ENCODE measurements around the gene ZNF24.
A peak's percentile ranks its signal among the peaks of the same experiment; 100 is the strongest.

Gene ZNF24

GRCh38 chr18:35334821-35335220 is 9.4 kb downstream of the ZNF24 start:
- ATAC-seq (no peak), DNase-seq (ENCODE audit: low spot score in 2 of 2) (no peak)
- H3K4me1 Mint-ChIP-seq = peaks cover 19% of the 10 kb centered on the region
- H3K36me3 Mint-ChIP-seq = no peaks in the 10 kb centered on the region
- no peak overlapping the region for H3K27ac Mint-ChIP-seq
- no peaks in the 10 kb centered on the region for H3K9me3 Mint-ChIP-seq
- H3K4me3 Mint-ChIP-seq = no peak overlapping the region

GRCh38 chr18:35334212-35334611 is 10.0 kb downstream of the ZNF24 start:
- Mint-ChIP-seq H3K9me3 (no peaks in the 10 kb centered on the region), H3K4me3 (no peak overlapping the region), H3K27ac (no peak overlapping the region), H3K4me1 (peaks cover 13% of the 10 kb centered on the region), H3K36me3 (no peaks in the 10 kb centered on the region)
- DNase-seq (ENCODE audit: low spot score in 2 of 2) (no peak), ATAC-seq (no peak)

- Mint-ChIP-seq H3K9me3 (peaks cover 3% of the 10 kb centered on the region), H3K36me3 (no peaks in the 10 kb centered on the region), H3K27ac (no peak overlapping the region), H3K4me1 (peaks cover 5% of the 10 kb centered on the region), H3K4me3 (no peak overlapping the region)
- ATAC-seq (no peak), DNase-seq (ENCODE audit: low spot score in 2 of 2) (no peak)
These were observed 12.7 kb downstream of the ZNF24 start for GRCh38 chr18:35331367-35332087.

GRCh38 chr18:35328868-35329267 is 15.4 kb downstream of the ZNF24 start:
- H3K27ac Mint-ChIP-seq = no peak overlapping the region
- peaks cover 3% of the 10 kb centered on the region for H3K9me3 Mint-ChIP-seq
- ATAC-seq = no peak
- no peaks in the 10 kb centered on the region for H3K36me3 Mint-ChIP-seq
- DNase-seq (ENCODE audit: low spot score in 2 of 2) = no peak
- H3K4me1 Mint-ChIP-seq = no peaks in the 10 kb centered on the region
- H3K4me3 Mint-ChIP-seq = no peak overlapping the region

GRCh38 chr18:35326695-35327387 is 17.4 kb downstream of the ZNF24 start:
- H3K36me3 Mint-ChIP-seq = no peaks in the 10 kb centered on the region
- no peak overlapping the region for H3K4me3 Mint-ChIP-seq
- ATAC-seq (peak; percentile 37), DNase-seq (ENCODE audit: low spot score in 2 of 2) (no peak)
- H3K9me3 Mint-ChIP-seq = peaks cover 3% of the 10 kb centered on the region
- H3K4me1 Mint-ChIP-seq = no peaks in the 10 kb centered on the region
- H3K27ac Mint-ChIP-seq = no peak overlapping the region

- DNase-seq (ENCODE audit: low spot score in 2 of 2) (no peak), ATAC-seq (no peak)
- H3K27ac Mint-ChIP-seq = no peak overlapping the region
- H3K4me3 Mint-ChIP-seq = no peak overlapping the region
- peaks cover 3% of the 10 kb centered on the region for H3K9me3 Mint-ChIP-seq
- H3K4me1 Mint-ChIP-seq = no peaks in the 10 kb centered on the region
- H3K36me3 Mint-ChIP-seq = no peaks in the 10 kb centered on the region
These were observed 19.1 kb downstream of the ZNF24 start for GRCh38 chr18:35324926-35325655.

- H3K4me1 Mint-ChIP-seq = no peaks in the 10 kb centered on the region
- H3K9me3 Mint-ChIP-seq = no peaks in the 10 kb centered on the region
- DNase-seq (ENCODE audit: low spot score in 2 of 2) (no peak), ATAC-seq (no peak)
- H3K4me3 Mint-ChIP-seq = no peak overlapping the region
- H3K27ac Mint-ChIP-seq = no peak overlapping the region
- H3K36me3 Mint-ChIP-seq = no peaks in the 10 kb centered on the region
These were observed 21.4 kb downstream of the ZNF24 start for GRCh38 chr18:35322486-35323458.

- Mint-ChIP-seq H3K4me1 (no peaks in the 10 kb centered on the region), H3K36me3 (peaks cover 12% of the 10 kb centered on the region), H3K4me3 (no peak overlapping the region), H3K27ac (no peak overlapping the region), H3K9me3 (peaks cover 30% of the 10 kb centered on the region)
- no peak for DNase-seq (ENCODE audit: low spot score in 2 of 2)
- no peak for ATAC-seq
These were observed 32.7 kb downstream of the ZNF24 start for GRCh38 chr18:35311496-35311895.

- DNase-seq (ENCODE audit: low spot score in 2 of 2) (no peak), ATAC-seq (no peak)
- no peaks in the 10 kb centered on the region for H3K4me1 Mint-ChIP-seq
- no peak overlapping the region for H3K27ac Mint-ChIP-seq
- peaks cover 29% of the 10 kb centered on the region for H3K36me3 Mint-ChIP-seq
- peaks cover 29% of the 10 kb centered on the region for H3K9me3 Mint-ChIP-seq
- no peak overlapping the region for H3K4me3 Mint-ChIP-seq
These were observed 37.5 kb downstream of the ZNF24 start for GRCh38 chr18:35306588-35307250.

GRCh38 chr18:35303610-35304009 is 40.6 kb downstream of the ZNF24 start:
- peaks cover 29% of the 10 kb centered on the region for H3K36me3 Mint-ChIP-seq
- H3K4me3 Mint-ChIP-seq = no peak overlapping the region
- H3K9me3 Mint-ChIP-seq = peaks cover 23% of the 10 kb centered on the region
- no peaks in the 10 kb centered on the region for H3K4me1 Mint-ChIP-seq
- ATAC-seq = no peak
- H3K27ac Mint-ChIP-seq = no peak overlapping the region
- DNase-seq (ENCODE audit: low spot score in 2 of 2) = no peak

GRCh38 chr18:35296060-35296459 is 48.2 kb downstream of the ZNF24 start:
- Mint-ChIP-seq H3K4me3 (no peak overlapping the region), H3K4me1 (peaks cover 41% of the 10 kb centered on the region), H3K36me3 (peaks cover 38% of the 10 kb centered on the region), H3K9me3 (peaks cover 2% of the 10 kb centered on the region), H3K27ac (no peak overlapping the region)
- no peak for ATAC-seq
- no peak for DNase-seq (ENCODE audit: low spot score in 2 of 2)

GRCh38 chr18:35291166-35291565 is 53.1 kb downstream of the ZNF24 start:
- Mint-ChIP-seq H3K36me3 (peaks cover 52% of the 10 kb centered on the region), H3K4me1 (peaks cover 59% of the 10 kb centered on the region), H3K27ac (peak overlapping the region; percentile 98), H3K4me3 (peak overlapping the region; percentile 95), H3K9me3 (no peaks in the 10 kb centered on the region)
- DNase-seq (ENCODE audit: low spot score in 2 of 2) = no peak
- no peak for ATAC-seq

- Mint-ChIP-seq H3K4me3 (peak within 1 kb of the TSS; percentile 95), H3K4me1 (peaks cover 52% of the 10 kb centered on the region), H3K36me3 (peaks cover 43% of the 10 kb centered on the region), H3K9me3 (peaks cover 3% of the 10 kb centered on the region), H3K27ac (peak within 1 kb of the TSS; percentile 98)
- ATAC-seq (peak; percentile 98), DNase-seq (ENCODE audit: low spot score in 2 of 2) (peak; percentile 94 to 98)
These were observed 54.0 kb downstream of the ZNF24 start, which contains the start of gene ZSCAN30 for GRCh38 chr18:35290094-35290735. TSS of gene ZSCAN30 (minus strand) at chr18:35290229. CDS start at chr18:35264352, 25,877 bp downstream.

- H3K4me1 Mint-ChIP-seq = peaks cover 47% of the 10 kb centered on the region
- DNase-seq (ENCODE audit: low spot score in 2 of 2) (no peak), ATAC-seq (peak; percentile 39)
- peak overlapping the region; percentile 98 for H3K27ac Mint-ChIP-seq
- peaks cover 38% of the 10 kb centered on the region for H3K36me3 Mint-ChIP-seq
- H3K4me3 Mint-ChIP-seq = peak overlapping the region; percentile 95
- H3K9me3 Mint-ChIP-seq = peaks cover 3% of the 10 kb centered on the region
These were observed 54.5 kb downstream of the ZNF24 start for GRCh38 chr18:35289727-35290093.

All from stimulated activated effector memory CD8-positive, alpha-beta T cell treated with anti-CD3 and anti-CD28 coated beads, Interleukin-12 subunit alpha, Interleukin-12 subunit beta, amount 100 ng/mL, for 72 hours (primary cell).